Stimulated activated CD8-positive, alpha-beta memory T cell treated with anti-CD3 and anti-CD28 coated beads, Interleukin-4, amount 100 ng/mL, for 4 hours (primary cell): ENCODE measurements around the gene DACH1.

Experiments
- DNase-seq, 2 donors: peaks; one replicate each; pipeline ENCODE4 v3.0.0-alpha.2; 2020; ENCODE audit warnings: low read depth in 2 of 2, low spot score in 1 of 2

DACH1 gene

DNA sequence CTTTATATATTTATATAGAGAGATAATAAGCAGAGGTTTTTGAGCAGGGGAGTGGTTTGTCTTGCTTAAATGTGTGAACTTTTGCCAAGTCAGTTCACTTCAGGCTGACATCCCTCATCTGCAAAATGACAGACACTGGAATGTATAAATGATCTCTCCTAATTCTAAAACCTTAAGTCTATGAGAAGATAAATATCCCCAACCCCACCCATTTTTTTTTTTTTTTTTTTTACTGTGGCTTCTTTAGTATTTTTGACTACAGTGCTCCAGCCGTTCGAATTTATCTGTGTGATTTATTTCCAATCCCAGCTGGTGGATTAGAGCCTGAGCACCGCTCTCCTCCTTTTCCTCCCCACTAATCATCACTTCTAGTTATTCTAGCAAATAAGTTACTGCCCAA, 234.8 kb downstream of the DACH1 start:
- no peak for DNase-seq

DNA sequence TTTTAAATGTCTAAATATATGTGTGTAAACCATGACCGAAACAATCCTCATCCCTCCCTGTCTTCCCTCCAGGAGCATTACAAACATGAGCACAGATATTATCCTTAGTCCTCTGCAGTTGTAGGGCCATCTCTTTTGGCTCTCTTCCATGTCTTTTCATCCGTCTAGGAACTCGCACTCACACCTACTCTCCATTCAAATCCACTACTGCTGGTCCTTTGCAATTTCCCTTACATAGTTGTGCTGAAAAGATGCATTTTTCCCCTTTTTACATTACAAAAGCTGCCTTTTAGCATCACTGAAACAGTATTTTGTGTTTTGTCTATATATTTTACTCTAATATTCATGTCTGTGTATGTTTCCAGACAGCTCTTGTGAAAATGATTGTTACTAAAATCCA, 237.8 kb downstream of the DACH1 start:
- DNase-seq = no peak

DNA sequence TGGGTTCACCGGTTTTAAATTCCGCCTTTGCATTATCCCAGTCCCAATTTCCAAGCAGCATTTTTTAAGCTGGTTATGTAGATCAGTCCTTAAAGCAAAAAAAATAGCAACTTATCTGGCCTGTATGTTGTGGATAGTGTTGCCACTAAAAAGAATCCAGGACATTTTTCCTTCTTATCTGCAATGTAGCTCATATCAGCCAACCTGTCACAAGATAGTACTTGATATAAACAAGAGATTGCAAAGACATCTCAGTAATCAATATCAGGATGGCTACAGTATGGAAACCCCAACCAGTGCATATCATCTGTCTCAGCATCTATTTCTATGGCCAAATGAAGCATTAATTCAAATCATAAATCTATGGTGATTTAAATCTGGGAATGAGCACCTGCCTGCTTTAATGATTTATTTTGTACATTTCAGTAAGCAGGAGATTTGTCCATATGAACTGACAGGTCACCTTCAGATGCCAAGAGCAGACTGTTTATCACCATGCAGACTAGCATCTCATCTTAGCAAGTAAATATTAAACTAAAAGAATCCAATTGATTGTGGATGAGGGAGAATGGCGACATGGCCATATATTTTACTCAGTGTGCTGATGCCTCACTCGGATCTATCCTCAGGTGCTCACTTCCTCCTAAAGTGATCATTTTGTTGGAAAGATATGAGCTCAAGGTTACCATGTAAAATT, 240.4 kb downstream of the DACH1 start:
- no peak for DNase-seq

DNA sequence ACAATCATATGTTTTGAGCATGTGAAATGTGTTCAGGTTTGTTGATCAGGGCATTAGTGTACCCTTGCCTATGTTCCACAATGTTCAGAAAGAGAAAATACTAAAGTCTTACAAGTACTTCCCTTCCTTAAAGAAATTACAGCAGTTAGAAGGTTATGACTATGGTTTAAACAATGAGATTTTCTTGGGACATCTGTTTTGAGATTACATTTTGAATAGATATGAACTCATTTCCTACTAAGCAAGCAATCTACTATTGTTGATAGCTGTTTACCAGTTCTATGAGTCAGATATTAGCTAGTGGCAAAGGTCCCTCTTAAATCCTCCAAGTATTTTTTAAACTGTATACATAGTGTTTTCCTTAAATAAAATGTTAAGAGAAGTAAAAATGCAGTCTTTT, 241.3 kb downstream of the DACH1 start:
- DNase-seq = no peak

DNA sequence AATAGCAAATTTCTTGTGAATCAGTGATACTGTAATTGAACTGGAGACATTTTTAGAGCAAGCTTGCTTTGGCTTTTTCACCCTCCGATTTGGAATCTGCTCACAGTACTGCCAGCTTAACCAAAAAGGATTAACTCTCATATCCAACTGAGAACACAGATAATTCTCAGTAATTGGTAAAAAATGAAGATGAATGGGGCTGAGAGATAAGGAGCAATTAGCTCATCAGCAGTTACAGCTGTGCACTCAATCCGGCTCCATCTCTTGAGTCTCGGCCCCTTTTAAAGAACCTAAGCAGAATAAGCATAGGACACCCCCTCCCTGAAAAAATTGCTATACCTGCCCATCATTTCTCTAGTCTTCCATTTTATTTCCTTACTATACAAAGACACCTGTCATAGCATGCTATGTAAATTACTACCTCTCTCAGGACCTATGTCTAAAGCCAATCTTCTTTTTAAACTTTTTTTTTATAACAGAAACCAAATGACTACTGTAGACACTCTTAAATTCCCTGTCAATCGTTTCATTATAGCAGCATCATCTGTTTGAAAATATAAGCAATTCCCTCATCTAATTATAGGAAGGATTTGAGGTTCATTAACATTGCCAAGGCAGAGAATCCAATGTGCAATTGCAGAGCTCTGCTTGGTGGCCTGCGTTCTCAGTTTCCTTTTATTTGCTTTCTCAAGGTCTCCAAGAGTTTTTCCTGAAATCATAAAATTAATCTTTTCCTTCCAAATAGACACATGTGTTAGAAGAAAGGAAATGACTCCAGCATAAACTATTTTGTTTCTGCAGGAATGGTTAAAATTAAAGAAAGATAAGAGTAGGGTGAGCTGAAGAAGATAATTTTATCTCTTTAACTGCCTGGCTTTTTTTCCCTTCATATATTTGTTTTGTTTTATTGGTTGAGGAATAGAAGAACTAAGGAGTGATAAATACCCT, 242.1 kb downstream of the DACH1 start:
- no peak for DNase-seq

DNA sequence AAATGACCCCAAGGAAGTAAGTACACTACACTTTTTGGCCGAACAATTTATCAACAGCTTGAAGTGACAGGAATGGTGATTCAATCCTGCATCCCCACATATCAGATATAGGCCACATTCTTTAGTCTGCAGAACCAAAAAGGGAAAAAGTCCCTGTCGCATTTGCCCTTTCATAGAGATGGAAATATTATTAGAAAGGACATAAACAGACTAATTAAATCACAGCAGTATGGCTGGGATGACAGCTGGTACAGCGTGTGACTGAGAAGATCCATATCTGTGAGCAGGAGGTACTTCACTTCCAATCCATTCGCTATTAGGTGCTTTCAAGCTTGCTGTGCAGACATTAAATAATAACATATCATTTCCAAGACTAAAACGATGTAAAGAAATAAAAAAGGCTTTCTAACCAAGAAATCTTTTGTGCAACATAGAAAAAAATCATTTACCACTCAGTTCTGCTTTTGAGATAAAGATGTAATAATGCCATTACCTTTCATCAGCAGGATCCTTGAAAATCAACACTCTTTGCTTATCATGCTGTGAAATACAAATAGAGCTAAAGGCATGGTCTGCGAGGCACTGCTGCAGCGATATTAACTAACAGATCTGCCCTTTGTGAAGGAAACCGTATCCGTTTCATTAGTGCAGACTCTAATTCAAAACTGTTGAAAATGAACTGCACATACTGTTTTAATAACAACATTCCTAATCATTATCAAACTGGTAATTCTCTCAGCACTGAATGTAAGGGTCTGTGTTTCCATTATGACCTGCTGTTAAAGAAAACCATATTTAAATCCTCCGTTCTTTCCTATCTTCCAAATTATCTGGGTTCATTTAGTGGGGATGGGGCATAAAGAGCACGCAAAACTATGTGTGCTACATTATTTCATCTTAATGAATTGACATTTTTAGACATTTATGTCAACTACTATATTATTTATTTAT, 245.6 kb downstream of the DACH1 start:
- no peak for DNase-seq

DNA sequence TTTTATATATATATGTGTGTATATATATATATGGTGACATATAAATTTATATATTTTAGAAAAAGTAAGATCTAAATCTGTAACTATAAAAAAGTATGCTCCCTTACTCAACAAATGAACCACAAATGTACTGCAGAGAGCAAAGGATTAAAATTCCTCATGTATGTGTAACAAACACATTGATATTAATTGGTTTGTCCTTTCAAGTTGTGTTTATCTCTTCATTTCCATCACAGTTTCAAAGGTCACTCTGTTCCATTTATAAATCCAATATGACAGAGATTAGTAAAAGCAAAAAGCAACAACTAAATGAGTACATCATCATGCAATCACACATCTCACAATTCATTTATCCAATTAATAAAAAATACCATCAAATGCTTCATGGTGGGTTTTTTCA, 247.9 kb downstream of the DACH1 start:
- DNase-seq = no peak

DNA sequence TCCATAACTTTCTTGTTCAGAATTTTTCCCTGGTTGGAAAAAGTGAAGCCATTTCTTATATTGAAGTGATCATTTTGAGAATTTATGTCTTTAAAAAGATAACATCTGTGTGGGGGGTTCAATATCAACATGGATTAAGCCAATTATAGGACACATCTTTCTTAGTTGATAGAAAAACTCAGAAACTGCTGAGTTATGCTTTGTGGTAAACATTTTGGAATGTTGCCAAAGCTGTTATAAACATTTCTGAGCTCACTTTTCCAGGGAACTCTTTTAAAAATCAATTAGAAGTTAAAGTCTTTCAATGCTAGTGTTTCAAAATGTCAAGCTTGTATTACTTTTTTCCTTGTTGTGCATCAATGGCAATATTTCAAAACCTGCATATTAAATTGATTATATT, 248.8 kb downstream of the DACH1 start:
- no peak for DNase-seq

DNA sequence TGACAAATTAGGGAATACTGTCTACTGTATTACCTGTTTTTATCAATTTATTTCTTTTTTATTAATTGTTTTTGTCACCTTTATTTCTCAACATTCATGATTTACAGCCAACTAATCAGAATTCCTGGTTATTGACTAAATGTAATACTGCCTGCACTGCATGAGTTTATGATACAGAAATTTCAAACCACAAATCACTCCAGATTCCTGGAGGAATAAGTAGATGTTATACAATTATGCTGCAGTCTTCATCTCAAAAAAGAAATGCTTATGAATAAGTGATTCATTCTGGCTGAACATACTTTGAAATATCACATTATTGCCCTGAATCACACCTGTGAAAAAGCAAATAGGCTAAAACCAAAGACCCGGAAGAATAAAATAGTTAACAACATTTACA, 249.7 kb downstream of the DACH1 start:
- DNase-seq = no peak

DNA sequence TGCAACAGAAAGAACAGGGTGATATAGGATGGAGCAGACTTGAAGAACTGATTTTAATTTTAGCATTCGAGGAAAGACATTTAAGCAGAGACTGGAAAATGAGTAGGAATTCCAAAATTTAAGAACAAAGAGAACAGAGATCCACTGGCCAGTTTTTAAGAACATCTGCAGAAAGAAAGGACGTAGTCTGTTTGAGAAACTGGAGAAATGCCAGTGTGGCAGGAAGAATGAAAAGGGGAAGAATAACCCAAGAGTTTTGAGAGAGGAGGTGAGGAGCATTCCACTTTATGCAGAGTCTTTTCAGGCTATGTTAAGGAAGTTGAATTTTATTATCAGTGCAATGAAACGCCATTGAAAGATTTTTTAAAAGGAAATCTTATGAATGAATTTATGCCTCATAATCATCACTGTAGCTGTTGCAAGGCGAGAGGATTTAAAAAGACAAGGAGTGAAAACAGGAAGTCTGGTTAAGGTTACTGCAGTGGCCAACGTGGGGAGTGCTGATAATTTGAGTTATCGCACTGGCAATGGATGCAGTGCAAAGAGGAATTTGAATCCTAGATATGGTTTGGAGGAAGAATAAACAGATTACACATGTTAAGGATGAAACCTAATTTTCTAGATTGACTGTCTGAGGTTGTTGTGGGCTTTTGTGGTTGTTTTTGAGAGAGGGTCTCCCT, 253.8 kb downstream of the DACH1 start:
- DNase-seq = no peak

DNA sequence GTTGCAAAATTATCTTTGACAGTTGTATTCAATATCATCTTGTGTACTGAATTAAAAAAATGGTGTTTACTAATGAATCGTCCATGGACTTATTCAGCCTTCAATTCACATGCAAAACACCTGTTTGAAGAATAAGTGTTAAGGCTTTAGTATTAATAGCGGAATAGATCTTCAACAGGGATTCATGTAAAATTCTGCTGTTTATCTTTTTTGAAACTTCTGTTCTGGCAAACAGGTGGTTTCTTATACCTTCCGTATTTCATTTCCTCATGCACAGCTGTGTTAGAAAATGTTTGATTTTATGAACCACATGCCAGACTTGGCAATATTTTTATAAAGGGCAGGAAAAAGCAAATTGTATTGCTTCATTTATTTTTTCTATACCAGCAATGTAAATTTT, 255.7 kb downstream of the DACH1 start:
- no peak for DNase-seq

DNA sequence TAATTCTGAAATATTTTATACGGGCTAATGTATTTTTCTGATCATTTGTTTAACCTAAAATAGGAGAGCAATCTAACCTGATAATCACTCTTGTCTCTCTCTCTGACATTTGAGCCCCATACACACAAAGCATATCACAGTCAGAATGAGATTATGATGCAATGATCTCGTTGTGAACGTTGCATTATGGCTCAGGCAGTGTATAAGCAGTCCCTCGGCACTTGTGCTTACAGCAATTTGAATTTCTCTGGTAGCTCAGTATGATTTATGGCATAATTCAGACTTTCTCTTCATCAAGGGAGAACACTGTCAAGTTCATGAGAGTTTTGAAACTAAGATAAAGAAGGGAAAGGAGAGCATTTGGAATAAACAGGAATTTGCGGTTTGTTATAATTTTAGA, 256.1 kb downstream of the DACH1 start:
- no peak for DNase-seq

DNA sequence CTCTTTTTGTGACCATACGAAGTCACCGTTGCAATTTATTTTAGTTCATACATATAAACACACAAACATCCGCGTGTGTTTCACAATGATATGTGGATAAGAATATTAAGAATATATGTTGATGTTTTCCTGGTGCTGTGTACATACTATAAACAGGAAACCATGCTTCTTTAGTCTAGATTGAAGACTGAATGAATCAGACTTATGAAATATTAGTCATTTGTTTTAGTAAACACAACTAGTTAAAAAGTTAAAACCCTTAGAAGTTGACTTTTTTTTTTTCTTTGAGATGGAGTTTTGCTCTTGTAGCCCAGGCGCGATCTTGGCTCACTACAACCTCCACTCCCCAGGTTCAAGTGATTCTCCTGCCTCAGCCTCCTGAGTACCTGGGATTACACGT, 257.7 kb downstream of the DACH1 start:
- no peak for DNase-seq

DNA sequence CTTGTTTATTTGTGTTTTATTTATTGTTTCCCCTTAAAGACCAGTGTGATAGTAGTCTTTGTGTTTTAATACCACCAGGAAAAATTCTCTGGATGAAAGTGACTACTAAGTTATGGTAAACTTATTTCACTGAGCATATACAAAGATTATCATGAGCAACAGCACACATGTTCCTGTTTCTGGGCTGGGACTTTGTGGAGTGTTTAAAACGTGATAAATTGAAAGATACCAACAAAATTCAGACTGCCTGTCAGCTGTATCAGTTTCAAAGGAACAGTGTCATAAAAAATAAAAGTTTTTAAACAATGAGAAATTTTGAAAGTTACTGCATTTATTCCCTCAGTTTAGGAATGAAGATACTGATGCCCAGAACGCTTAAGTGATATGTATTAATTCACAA, 259.4 kb downstream of the DACH1 start:
- no peak for DNase-seq

DNA sequence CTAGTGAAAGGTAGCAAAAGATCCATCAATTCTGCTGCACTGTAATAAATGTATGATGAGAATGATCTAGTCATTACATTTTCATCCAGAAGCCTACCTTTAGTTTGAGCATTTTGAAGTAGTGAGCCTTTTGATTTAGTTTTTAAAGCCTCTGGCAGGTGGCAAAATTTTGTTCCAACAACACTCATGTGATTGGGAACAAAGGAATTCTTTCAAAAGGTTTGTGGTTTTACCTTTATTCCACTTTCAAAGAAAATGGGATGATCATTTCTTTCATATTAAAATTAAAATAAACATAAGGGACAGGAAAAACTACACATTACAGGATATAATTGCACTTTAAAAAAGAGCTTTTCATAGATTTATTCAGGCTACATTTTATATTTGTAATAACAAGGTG, 260.2 kb downstream of the DACH1 start:
- no peak for DNase-seq

DNA sequence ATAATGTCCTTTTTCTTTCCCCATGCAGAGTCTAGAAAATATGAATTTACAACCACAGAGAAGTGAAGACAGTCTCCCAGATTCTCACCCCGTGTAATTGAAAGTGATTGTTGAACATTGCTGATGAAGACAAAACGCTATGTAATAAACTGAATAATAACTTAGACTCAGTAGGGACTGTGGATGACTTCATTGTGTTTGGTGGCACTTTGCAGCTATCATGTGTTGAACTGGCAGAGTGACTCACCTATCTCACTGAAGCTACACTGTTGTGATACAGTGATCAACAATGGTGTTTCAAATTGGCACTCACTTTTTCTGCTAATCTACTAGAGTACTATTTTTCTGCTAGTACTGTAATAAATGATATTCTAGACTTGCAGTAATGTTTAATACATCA, 261.3 kb downstream of the DACH1 start:
- DNase-seq = no peak

DNA sequence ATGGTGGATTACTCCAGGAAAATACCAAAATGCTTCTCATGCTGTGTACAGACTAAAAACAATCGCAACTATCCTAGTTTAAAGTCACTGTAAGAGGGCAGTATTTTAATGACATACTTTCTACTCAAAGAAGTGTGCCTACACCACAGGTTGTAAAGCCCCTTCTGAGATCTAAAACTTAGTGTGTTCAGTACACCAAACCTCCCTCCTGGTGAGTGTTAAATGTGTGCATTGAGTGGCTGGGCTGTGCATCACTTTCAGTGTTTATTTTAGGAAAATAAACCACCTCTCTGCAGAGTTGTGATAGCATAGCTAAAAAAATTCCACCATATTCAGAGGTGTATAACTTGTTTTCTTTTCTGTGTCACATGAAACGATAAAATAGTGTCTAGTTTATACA, 263.7 kb downstream of the DACH1 start:
- DNase-seq = no peak

DNA sequence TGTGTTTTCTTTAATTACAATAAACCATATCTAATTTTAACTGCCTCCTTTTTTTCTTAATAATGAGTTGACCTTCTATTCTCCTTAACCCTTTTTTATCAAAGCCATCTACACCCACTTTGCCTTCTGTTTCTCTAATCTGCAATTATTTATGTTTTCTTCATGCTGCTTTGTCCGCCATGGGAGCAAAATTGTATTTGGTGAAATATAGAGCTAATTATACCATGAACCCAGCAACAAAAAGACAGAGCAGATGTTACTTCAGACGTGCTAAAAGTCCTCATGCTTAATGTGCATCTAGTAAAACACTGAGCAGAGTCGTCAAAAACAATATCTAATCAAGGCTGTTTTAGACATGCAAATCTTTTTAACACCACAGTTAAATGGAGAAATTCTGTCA, 264.7 kb downstream of the DACH1 start:
- DNase-seq = no peak

DNA sequence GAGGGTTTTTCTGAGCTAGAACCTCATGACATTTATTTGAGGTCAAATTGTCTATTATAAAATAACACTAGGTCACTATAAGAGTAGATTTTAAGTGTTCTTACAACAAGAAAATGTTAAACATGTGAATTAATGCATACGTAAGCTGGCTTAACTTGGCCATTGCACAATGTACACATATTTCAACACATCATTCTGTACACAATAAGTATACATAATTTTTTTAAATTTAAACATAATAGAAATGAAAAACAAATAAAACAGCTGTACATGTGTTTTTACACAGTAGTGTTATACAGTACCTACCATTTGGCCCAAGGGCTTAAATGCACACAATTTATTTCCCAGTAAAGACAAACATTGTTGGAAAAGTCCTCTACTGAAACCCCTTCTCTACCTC, 269.9 kb downstream of the DACH1 start:
- no peak for DNase-seq

DNA sequence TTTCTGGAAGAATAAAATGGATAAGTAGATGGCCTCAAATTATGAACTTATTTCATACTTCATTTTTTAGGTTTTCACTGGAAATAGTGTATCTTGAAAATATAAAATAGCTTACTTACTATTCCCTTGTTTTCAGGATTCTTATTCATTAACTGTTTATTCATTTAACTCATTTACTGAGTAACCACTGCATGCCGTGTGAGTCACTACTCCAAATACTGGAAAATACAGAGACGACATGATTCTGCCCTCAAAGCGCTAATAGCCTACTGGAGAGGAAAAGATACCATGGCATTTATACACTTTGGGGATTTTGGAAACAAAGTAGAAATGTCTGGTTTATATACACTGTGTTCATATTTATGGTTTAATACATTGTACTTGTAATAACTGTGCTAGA, 270.9 kb downstream of the DACH1 start:
- DNase-seq = no peak

DNA sequence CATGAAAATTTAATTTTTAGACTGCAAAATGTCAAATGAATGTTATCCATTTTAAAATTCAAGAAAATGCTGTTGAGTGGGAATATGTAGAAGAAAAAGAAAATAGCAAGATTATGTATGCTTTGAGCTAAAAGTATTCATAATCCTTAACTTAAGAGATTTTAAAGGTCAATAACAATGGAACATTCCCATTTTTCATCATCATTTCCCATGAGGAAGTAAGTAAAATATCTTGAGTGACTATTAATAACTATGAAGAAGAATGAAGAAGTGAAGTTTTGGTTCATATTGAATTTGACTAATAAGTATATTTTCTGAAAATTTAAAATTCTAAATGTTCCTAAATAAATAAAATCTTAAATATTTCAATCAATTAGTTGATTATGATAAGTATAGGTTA, 273.4 kb downstream of the DACH1 start:
- no peak for DNase-seq
